Ammon's horn (tissue), 1 donor: ENCODE results near the gene COX19.
"Not testable (repeated sequence)": the region's sequence is repeated elsewhere in the genome, so short reads cannot be mapped to it uniquely, and the experiment has no call there.

Experiments
- DNase-seq: peaks from one replicate; pipeline ENCODE4 v3.0.0-alpha.2; 2016; ENCODE audit warnings: low spot score

COX19 gene

GRCh38 chr7:924541-925231 lies 50.7 kb downstream of the COX19 start:
- no peak for DNase-seq

GRCh38 chr7:924042-924441 lies 51.3 kb downstream of the COX19 start:
- not testable (repeated sequence) for DNase-seq

GRCh38 chr7:923108-924041 lies 52.0 kb downstream of the COX19 start:
- DNase-seq, result peak; percentile 58

GRCh38 chr7:922334-923107 lies 52.8 kb downstream of the COX19 start:
- no peak for DNase-seq

GRCh38 chr7:921581-922333 lies 53.6 kb downstream of the COX19 start:
- DNase-seq, result no peak

- no peak for DNase-seq
Observed at GRCh38 chr7:921071-921461, 54.3 kb downstream of the COX19 start.

GRCh38 chr7:920351-921070 lies 54.8 kb downstream of the COX19 start:
- DNase-seq, result no peak

- no peak for DNase-seq
Observed at GRCh38 chr7:919924-920341, 55.4 kb downstream of the COX19 start.

GRCh38 chr7:919114-919442 lies 56.3 kb downstream of the COX19 start:
- DNase-seq, result no peak

GRCh38 chr7:918441-919113 lies 56.8 kb downstream of the COX19 start:
- DNase-seq, result no peak

GRCh38 chr7:918118-918425 lies 57.3 kb downstream of the COX19 start:
- DNase-seq, result no peak

GRCh38 chr7:917255-918117 lies 57.9 kb downstream of the COX19 start:
- DNase-seq, result no peak

- no peak for DNase-seq
Observed at GRCh38 chr7:916291-916941, 58.9 kb downstream of the COX19 start.
